HepG2 (cell line): ENCODE measurements around the gene SEZ6. TPM values are rescaled to one million over a fixed set of nuclear protein-coding genes. Genes with fewer than 3 reads are reported as not detected.
A peak's percentile ranks its signal among the peaks of the same experiment; 100 is the strongest.

Source experiments
- CCDC6 ChIP-seq: sonication (generic); formaldehyde crosslinking; IDR thresholded peaks from 2 replicates; pipeline ENCODE4 v1.8.1; 2022; ENCODE audit warnings: mild to moderate bottlenecking, missing genetic modification reagents, moderate library complexity
- GPN1 ChIP-seq: sonication (generic); formaldehyde crosslinking; IDR thresholded peaks from 2 replicates; pipeline ENCODE4 v1.5.1; 2020; ENCODE audit warnings: missing genetic modification reagents, borderline replicate concordance
- GTF2F1 ChIP-seq: fragments of 150-350 bp; IDR thresholded peaks from 2 replicates; pipeline ENCODE4 v1.6.1; 2014; ENCODE audit warnings: low read length
- HMGXB3 ChIP-seq: sonication (generic); formaldehyde crosslinking; IDR thresholded peaks from 2 replicates; pipeline ENCODE4 v1.4.0; 2020; ENCODE audit warnings: missing genetic modification reagents, borderline replicate concordance
- HMGXB4 ChIP-seq, 2 experiments: sonication (generic) in 1 of 2; formaldehyde crosslinking in 1 of 2; IDR thresholded peaks; 2 replicates each; pipeline versions ENCODE4 v1.4.0 to v1.6.1; 2018 to 2020; ENCODE audit warnings: missing genetic modification reagents in 2 of 2, borderline replicate concordance in 1 of 2, low read depth in 1 of 2, mild to moderate bottlenecking in 1 of 2, missing biosample characterization in 1 of 2
- KLF16 ChIP-seq, 2 experiments: sonication (generic) in 1 of 2; formaldehyde crosslinking in 1 of 2; IDR thresholded peaks; 2 replicates each; pipeline versions ENCODE4 v1.6.1 to v1.8.0; 2016 to 2023; ENCODE audit warnings: missing genetic modification reagents in 2 of 2, missing compliant biosample characterization in 1 of 2
- KMT2A ChIP-seq: sonication (generic); formaldehyde crosslinking; IDR thresholded peaks from 2 replicates; pipeline ENCODE4 v1.4.0; 2020; ENCODE audit warnings: missing genetic modification reagents
- MAF1 ChIP-seq: sonication (generic); formaldehyde crosslinking; IDR thresholded peaks from 2 replicates; pipeline ENCODE4 v1.5.0; 2020; ENCODE audit warnings: missing genetic modification reagents, borderline replicate concordance
- NR2F6 ChIP-seq, 2 experiments: IDR thresholded peaks; 2 replicates each; pipeline ENCODE4 v1.6.1; 2016; ENCODE audit warnings: antibody characterized with exemption in 1 of 2, mild to moderate bottlenecking in 1 of 2
- RBFOX2 ChIP-seq: fragments of 200-400 bp; formaldehyde crosslinking; IDR thresholded peaks from 2 replicates; pipeline ENCODE4 v1.6.1; 2017; ENCODE audit warnings: low read depth, mild to moderate bottlenecking, low read length
- RFX5 ChIP-seq: IDR thresholded peaks from 2 replicates; pipeline ENCODE4 v1.6.1; 2011; ENCODE audit warnings: low read depth, low read length, improper control_type of control experiment
- SPEN ChIP-seq: sonication (generic); formaldehyde crosslinking; IDR thresholded peaks from 2 replicates; pipeline ENCODE4 v1.5.1; 2020; ENCODE audit warnings: low read depth, mild to moderate bottlenecking, missing genetic modification reagents
- ZMYM2 ChIP-seq: sonication (generic); formaldehyde crosslinking; IDR thresholded peaks from 2 replicates; pipeline ENCODE4 v1.8.0; 2022; ENCODE audit warnings: mild to moderate bottlenecking, missing genetic modification reagents
- ZNF143 ChIP-seq: sonication (generic); formaldehyde crosslinking; IDR thresholded peaks from 2 replicates; pipeline ENCODE4 v1.4.0; 2020; ENCODE audit warnings: missing genetic modification reagents
- ZNF549 ChIP-seq: sonication (generic); formaldehyde crosslinking; IDR thresholded peaks from 2 replicates; pipeline ENCODE4 v1.5.0; 2020; ENCODE audit warnings: missing genetic modification reagents
- ZNF737 ChIP-seq: sonication (generic); formaldehyde crosslinking; IDR thresholded peaks from 2 replicates; pipeline ENCODE4 v1.5.0; 2020; ENCODE audit warnings: missing genetic modification reagents, mild to moderate bottlenecking, borderline replicate concordance
- ZNF800 ChIP-seq: sonication (generic); formaldehyde crosslinking; IDR thresholded peaks from 2 replicates; pipeline ENCODE4 v1.4.0; 2020; ENCODE audit warnings: missing genetic modification reagents
- polyA plus RNA-seq, 8 experiments: library from polyadenylated mRNA; depleted of rRNA in 3 of 8; stranded (reverse) in 7 of 8; unstranded in 1 of 8; fragments of >200 nt; fragmentation: Illumina TruSeq in 4 of 8; extraction: Trizol in 4 of 8; gene quantifications; 2 replicates each; pipeline versions ENCODE4 v1.2.1 to v1.2.3, GENCODE V29; 2011 to 2016; ENCODE audit warnings: low read depth in 4 of 8, missing spikeins in 1 of 8, mixed read lengths in 1 of 8; ENCODE audit not compliant: insufficient read depth in 1 of 8
- total RNA-seq, 5 experiments: library from RNA; depleted of rRNA; stranded (reverse); fragments of >200 nt; fragmentation: Illumina TruSeq; extraction: Trizol; gene quantifications; 2 replicates each; pipeline ENCODE4 v1.2.3, GENCODE V29; 2016; ENCODE audit warnings: low read depth in 1 of 5

The SEZ6 gene
- total and polyA plus RNA-seq, 2 of the 13 experiments (the other 11 are each of a cell fraction or from before 2014, with no cell fraction given), result not detected

DNA sequence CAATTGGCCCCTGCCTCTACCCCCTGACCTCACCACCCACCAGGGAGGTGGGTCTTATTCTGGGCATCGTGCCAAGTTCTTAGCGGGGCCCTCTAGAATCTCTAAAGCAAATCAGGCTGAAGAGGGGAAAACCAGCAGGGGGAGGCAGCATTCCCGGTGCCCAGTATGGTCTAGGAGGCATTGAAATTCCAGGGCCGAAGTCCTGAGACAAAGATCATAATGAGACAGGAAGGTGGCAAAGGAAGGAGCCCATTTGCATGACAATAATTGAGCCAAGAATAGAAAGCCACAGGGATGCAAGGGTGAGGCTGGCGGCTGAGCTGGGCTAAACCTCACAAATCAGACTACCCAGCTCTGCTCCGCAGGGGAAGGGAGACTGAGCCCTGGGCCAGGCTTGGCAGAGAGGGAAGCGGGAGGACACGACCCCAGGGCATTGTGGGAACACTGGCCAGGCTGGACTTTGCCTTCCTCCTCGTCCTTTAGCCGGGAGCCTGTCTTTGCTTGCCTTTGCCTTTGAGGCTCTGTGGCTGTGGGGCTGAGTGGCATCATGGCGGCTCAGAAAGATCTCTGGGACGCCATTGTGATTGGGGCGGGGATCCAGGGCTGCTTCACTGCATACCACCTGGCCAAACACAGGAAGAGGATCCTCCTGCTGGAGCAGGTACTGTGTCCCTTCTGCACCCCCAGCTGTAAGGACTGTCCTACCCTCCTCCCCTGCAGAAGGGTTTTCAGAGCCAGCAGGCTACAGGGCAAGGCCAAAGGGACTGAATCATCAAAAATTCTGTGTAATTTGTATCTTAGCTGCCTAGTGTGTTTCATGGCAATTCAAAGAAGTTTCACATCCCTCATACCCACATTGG is 37.1 kb upstream of the SEZ6 start, which contains the start of gene PIPOX (continued):
- 0 out of 2 replicates have a peak, but pooled peaks have one; percentile 48 for TF ChIP-seq HMGXB3
- peak; percentile 56; the same call in 1 of the 2 replicates for TF ChIP-seq ZNF800 (CRISPR knock-in tag)
- TF ChIP-seq MAF1, result 0 out of 2 replicates have a peak, but pooled peaks have one; percentile 58
- TF ChIP-seq NR2F6 (IDR thresholded peaks at IDR 0.05), result peak; percentile 43
- no peak; the same call in 1 of the 2 replicates for TF ChIP-seq NR2F6 (CRISPR knock-in tag; IDR thresholded peaks at IDR 0.05)
- no peak for TF ChIP-seq ZNF549 (CRISPR knock-in tag)
- TF ChIP-seq GPN1 (CRISPR knock-in tag), result no peak
- no peak for TF ChIP-seq RFX5
- peak; percentile 77 for TF ChIP-seq ZMYM2 (CRISPR knock-in tag)
- 0 out of 2 replicates have a peak, but pooled peaks have one; percentile 43 for TF ChIP-seq GTF2F1
- TF ChIP-seq SPEN (CRISPR knock-in tag), result peak; percentile 70
- TF ChIP-seq RBFOX2, result peak; percentile 72
- TF ChIP-seq KLF16 (CRISPR knock-in tag; IDR thresholded peaks at IDR 0.05), result peak in 1 of 2 experiments; percentile 65; a peak in 1 of 4 replicates
- TF ChIP-seq HMGXB4 (CRISPR knock-in tag; IDR thresholded peaks at IDR 0.05; ENCODE audit: borderline replicate concordance in 1 of 2, low read depth in 1 of 2), result peak; percentile 66 to 77
- TF ChIP-seq CCDC6 (CRISPR knock-in tag), result peak; percentile 74; the same call in 1 of the 2 replicates
- peak; percentile 88 for TF ChIP-seq ZNF143 (CRISPR knock-in tag)
- no peak; the same call in 1 of the 2 replicates for TF ChIP-seq KMT2A
- peak; percentile 19; the same call in 1 of the 2 replicates for TF ChIP-seq ZNF737 (CRISPR knock-in tag)
